ENCODE data around the gene TTLL4. TPM values are rescaled to one million over a fixed set of nuclear protein-coding genes. Genes with fewer than 3 reads are reported as not detected.

TTLL4 gene
- polyA plus RNA-seq, 1 experiment = 16.3 TPM

- CTCF ChIA-PET = interaction anchor here (1.5 to 1.6 kb wide), 2 partner anchors 19 to 118 kb away, joined by 5 read pairs; no protein-coding TSS in a partner anchor
- H3K27me3 ChIP-seq (ENCODE audit: control insufficient read depth, insufficient read depth, low read length) = no peaks in the 10 kb centered on the region
- no peak overlapping the region for H3K4me3 ChIP-seq (ENCODE audit: low read depth, low read length)
- peaks cover 15% of the 10 kb centered on the region for H3K9me3 ChIP-seq (ENCODE audit: control insufficient read depth, insufficient read depth, low read length)
- H3K27ac ChIP-seq (ENCODE audit: low read depth, low read length) = no peak overlapping the region
- no peak for DNase-seq (ENCODE audit: low read depth, low spot score)
- POLR2A ChIA-PET = no interaction called here
- TF ChIP-seq CTCF (IDR thresholded peaks at IDR 0.05; ENCODE audit: low read depth, low read length) = no peak
These were observed 19.0 kb downstream of the TTLL4 start for GRCh38 chr2:218729640-218730039.

DNA sequence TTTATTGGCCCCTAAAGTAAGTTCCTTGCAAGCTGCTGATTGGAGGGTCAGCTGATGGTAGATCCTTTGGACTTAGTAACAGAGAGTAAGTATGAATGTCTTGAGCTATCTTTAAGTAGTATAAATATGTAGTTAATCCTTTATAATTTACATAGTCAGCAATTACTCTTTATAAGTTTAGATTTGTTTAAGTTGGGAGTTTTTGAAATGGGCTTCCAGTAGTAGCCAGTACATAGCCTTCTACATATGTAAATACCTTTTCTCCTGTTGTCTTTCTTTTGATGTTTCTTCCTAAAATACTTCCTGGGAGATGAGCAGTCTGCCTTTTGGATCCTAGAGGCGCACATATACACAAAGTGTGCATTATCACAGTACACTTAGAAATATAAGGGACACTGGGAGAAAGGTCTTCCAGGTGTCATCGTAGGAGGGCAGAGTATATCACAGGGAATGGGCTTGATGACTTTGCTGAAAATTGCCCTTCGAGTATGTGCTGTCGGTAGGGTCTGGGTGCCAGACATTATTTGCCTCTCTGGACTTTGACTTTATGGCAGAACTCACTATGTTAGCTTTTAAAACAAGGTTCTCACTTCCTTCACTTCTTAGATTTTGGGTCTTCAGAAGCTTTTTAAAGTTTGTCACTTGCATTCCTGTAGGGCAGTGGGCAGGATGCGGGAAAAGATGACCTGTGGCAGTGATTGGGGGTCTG lies 21.6 kb downstream of the TTLL4 start:
- Histone ChIP-seq H3K4me3 (ENCODE audit: low read depth, low read length) (no peak overlapping the region), H3K9me3 (ENCODE audit: control insufficient read depth, insufficient read depth, low read length) (peaks cover 4% of the 10 kb centered on the region; the same call in 1 of the 2 replicates), H3K27ac (ENCODE audit: low read depth, low read length) (peak overlapping the region; percentile 95), H3K27me3 (ENCODE audit: control insufficient read depth, insufficient read depth, low read length) (no peaks in the 10 kb centered on the region)
- DNase-seq (ENCODE audit: low read depth, low spot score) = no peak
- ChIA-PET POLR2A (interaction anchor here (1.1 to 1.5 kb wide), 4 partner anchors 10 to 77 kb away, joined by 4 to 7 read pairs (median 7); partner anchors contain the start of genes CYP27A1 and TTLL4), CTCF (interaction anchor here (0.6 to 2.6 kb wide), 9 partner anchors 11 to 248 kb away, joined by 3 to 22 read pairs (median 3); partner anchors contain the start of gene TTLL4)
- no peak for TF ChIP-seq CTCF (IDR thresholded peaks at IDR 0.05; ENCODE audit: low read depth, low read length)

- ChIA-PET POLR2A (no interaction called here), CTCF (interaction anchor here (0.8 to 2.6 kb wide), 4 partner anchors 22 to 247 kb away, joined by 3 to 22 read pairs (median 11); partner anchors contain the start of gene TTLL4)
- H3K27me3 ChIP-seq (ENCODE audit: control insufficient read depth, insufficient read depth, low read length) = no peaks in the 10 kb centered on the region
- no peaks in the 10 kb centered on the region for H3K9me3 ChIP-seq (ENCODE audit: control insufficient read depth, insufficient read depth, low read length)
- H3K27ac ChIP-seq (ENCODE audit: low read depth, low read length) = peak overlapping the region; percentile 95
- no peak for DNase-seq (ENCODE audit: low read depth, low spot score)
- TF ChIP-seq CTCF (IDR thresholded peaks at IDR 0.05; ENCODE audit: low read depth, low read length) = no peak
- H3K4me3 ChIP-seq (ENCODE audit: low read depth, low read length) = no peak overlapping the region
These were observed 22.1 kb downstream of the TTLL4 start for GRCh38 chr2:218732761-218733158.

DNA sequence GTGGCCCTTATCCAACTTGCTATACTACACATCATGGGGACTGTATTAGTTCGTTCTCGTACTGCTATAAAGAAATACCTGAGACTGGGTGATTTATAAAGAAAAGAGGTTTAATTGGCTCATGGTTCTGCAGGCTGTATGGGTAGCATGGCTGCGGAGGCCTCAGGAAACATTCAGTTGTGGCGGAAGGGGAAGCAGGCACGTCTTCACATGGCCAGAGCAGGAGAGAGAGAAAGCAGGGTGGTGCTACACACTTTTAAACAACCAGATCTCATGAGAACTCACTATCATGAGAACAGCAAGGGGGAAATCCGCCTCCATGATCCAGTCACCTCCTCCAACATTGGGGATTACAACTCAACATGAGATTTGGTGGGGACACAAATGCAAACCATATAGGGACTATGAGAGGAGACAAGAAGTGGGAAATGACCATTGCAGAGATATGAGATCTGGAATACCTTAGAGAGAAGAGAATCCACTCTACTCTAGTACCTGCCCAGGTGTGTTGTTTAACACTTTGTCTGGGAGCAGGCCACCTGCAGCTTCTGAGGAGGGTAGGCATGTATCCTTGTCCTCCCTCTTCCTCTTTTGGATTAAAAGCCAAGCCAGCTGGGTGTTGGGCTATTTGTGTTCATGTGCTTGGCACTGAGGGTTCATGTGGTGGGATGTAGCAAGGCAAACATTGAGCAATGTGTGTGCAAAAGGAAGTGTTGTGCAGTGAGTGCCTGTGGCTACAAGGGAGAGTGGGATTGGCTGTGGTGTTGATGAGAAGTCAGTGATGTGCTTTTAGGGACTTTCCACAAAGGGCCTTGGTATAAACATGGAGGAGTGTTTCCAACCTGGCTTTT lies 22.8 kb downstream of the TTLL4 start:
- Histone ChIP-seq H3K9me3 (ENCODE audit: control insufficient read depth, insufficient read depth, low read length) (no peaks in the 10 kb centered on the region), H3K27ac (ENCODE audit: low read depth, low read length) (peak overlapping the region; percentile 95), H3K27me3 (ENCODE audit: control insufficient read depth, insufficient read depth, low read length) (no peaks in the 10 kb centered on the region), H3K4me3 (ENCODE audit: low read depth, low read length) (no peak overlapping the region)
- ChIA-PET POLR2A (no interaction called here), CTCF (interaction anchor here (0.8 to 2.6 kb wide), 2 partner anchors 46 to 114 kb away, joined by 3 to 19 read pairs; no protein-coding TSS in a partner anchor)
- no peak for DNase-seq (ENCODE audit: low read depth, low spot score)
- no peak for TF ChIP-seq CTCF (IDR thresholded peaks at IDR 0.05; ENCODE audit: low read depth, low read length)
